GM12873 (cell line): Measurements from ENCODE around the gene DSCAM.

Source experiments
- TF ChIP-seq, protein P1 (sequence below): IDR thresholded peaks from 2 replicates; pipeline ENCODE4 v1.5.1; 2012; ENCODE audit warnings: low read depth, mild to moderate bottlenecking, moderate library complexity, low read length, control low read depth; ENCODE audit not compliant: insufficient read depth; ENCODE audit errors: missing control alignments

Gene DSCAM

DNA sequence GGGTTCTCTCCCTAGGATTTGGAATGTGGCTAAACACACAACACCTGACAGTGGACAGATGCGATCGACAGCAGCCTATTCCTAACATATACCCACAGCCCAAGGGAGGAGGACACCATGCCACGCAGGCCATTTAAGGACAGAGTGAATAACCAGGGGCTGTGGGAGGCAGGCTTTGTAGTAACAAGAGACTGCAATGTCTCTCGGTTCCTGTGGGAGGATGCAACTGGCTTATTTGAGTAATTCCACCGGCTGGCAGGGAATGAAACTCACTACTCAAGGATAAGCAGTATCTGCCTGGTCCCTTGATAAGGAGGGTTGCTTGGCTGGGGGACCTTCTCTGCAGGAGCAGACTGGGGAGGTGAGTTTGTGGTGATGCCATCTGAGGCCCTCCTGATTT, 870.2 kb downstream of the DSCAM start:
- TF ChIP-seq, protein P1, sequence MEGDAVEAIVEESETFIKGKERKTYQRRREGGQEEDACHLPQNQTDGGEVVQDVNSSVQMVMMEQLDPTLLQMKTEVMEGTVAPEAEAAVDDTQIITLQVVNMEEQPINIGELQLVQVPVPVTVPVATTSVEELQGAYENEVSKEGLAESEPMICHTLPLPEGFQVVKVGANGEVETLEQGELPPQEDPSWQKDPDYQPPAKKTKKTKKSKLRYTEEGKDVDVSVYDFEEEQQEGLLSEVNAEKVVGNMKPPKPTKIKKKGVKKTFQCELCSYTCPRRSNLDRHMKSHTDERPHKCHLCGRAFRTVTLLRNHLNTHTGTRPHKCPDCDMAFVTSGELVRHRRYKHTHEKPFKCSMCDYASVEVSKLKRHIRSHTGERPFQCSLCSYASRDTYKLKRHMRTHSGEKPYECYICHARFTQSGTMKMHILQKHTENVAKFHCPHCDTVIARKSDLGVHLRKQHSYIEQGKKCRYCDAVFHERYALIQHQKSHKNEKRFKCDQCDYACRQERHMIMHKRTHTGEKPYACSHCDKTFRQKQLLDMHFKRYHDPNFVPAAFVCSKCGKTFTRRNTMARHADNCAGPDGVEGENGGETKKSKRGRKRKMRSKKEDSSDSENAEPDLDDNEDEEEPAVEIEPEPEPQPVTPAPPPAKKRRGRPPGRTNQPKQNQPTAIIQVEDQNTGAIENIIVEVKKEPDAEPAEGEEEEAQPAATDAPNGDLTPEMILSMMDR: no peak

GRCh38 chr21:39972976-39973770, 873.8 kb downstream of the DSCAM start:
- TF ChIP-seq, protein P1: no peak

DNA sequence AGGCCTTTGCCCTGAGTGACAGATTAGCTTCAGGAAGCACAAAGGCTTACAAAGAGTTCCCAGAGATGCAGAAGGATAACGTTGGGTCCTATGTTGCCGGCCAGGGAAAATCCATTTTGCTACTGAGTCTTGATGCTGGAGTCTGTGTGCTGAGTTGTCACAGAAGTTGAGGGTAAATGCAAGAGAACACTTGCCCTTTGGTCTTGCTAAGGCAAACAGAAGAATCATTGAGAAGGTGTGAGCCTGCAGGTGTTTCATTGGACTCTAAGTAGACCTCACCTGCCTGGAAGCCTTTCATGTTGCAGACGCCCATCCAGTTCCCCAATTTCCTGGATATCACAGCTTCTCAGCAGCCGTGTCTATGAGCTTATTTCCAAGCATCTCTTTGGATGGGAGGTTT, 874.5 kb downstream of the DSCAM start:
- TF ChIP-seq, protein P1: no peak

- TF ChIP-seq, protein P1: no peak
These were observed 875.0 kb downstream of the DSCAM start for GRCh38 chr21:39971956-39972355.

GRCh38 chr21:39969691-39970364, 877.1 kb downstream of the DSCAM start:
- TF ChIP-seq, protein P1: no peak

DNA sequence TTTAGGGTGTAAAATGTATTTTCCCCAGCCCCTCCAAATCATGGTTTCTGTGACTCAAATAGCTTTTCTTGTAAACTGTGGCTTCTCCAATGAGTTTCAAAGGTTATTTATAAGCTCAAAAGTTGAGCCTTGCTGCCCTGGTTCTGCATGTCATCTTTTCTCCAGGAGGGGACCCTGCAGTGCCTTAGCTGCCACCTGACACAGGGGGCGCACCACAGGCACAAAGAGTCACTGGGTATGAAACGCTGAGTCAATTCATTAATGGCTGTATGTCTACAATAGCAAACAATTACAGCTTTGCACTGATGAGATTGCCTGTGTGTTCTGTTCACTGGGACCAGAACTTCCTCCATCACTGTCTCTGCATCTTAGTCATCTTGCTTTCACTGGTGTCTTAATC, 878.9 kb downstream of the DSCAM start:
- TF ChIP-seq, protein P1: no peak

- TF ChIP-seq, protein P1: no peak
These were observed 880.2 kb downstream of the DSCAM start for GRCh38 chr21:39966786-39967185.
